ENCODE measurements around the gene EFHC2. TPM values are rescaled to one million over a fixed set of nuclear protein-coding genes. Genes with fewer than 3 reads are reported as not detected.
"Not testable (repeated sequence)": the region's sequence is repeated elsewhere in the genome, so short reads cannot be mapped to it uniquely, and the experiment has no call there.

EFHC2 gene
- total RNA-seq, 4 donors from 2014 or later, result 1.6 TPM; not detected in 2

DNA sequence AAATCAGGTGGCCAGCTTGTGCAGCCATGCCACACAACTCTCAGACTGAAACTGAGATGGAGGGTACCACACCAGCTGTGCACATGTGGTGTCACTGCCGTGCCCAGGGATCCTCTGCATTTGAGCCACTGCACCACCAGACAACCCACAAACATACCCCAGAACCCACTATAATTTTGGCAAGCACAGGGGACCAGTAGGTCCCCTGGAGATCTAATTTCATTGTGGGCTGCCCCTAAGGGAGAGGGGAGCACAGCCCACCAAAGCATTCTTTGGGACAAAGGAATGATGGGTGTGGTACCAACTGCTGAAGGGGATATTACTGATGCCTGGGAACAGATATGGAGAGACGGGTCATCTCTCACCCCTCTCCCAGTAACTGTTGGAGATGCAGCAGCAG lies 140.9 kb downstream of the EFHC2 start:
- in situ Hi-C loops (cut with MboI; ENCODE audit: low pct_ligation_motif_present in 1 of 4, low pct_unique_long_range_greater_than_20kb in 1 of 4, low sequenced_read_pairs in 3 of 4), result no loop called here
- H3K36me3 ChIP-seq, result no peaks in the 10 kb centered on the region
- TF ChIP-seq, protein P1, sequence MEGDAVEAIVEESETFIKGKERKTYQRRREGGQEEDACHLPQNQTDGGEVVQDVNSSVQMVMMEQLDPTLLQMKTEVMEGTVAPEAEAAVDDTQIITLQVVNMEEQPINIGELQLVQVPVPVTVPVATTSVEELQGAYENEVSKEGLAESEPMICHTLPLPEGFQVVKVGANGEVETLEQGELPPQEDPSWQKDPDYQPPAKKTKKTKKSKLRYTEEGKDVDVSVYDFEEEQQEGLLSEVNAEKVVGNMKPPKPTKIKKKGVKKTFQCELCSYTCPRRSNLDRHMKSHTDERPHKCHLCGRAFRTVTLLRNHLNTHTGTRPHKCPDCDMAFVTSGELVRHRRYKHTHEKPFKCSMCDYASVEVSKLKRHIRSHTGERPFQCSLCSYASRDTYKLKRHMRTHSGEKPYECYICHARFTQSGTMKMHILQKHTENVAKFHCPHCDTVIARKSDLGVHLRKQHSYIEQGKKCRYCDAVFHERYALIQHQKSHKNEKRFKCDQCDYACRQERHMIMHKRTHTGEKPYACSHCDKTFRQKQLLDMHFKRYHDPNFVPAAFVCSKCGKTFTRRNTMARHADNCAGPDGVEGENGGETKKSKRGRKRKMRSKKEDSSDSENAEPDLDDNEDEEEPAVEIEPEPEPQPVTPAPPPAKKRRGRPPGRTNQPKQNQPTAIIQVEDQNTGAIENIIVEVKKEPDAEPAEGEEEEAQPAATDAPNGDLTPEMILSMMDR (IDR thresholded peaks at IDR 0.05), result no peak
- TF ChIP-seq POLR2A (IDR thresholded peaks at IDR 0.05), result no peak
- TF ChIP-seq EP300 (IDR thresholded peaks at IDR 0.05; ENCODE audit: low read depth), result no peak
- no peak for TF ChIP-seq POLR2AphosphoS5 (IDR thresholded peaks at IDR 0.05)

DNA sequence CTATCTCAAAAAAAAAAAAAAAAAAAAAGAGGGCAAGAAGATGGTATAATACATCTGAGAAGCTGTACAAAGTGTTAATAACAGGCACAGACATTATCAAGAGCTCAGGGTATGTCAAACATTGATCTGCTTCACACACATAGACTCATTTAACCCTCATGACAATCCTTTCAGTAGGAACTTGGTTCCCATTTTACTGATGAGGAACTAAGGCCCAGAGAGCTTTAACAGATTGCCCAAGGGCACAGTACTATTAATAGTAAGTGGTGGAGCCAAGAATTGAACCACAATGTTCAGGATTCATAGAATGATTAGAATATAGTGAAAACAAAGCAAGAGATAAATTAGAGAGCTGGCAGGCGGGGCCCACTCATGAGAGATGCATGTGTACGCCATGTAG lies 154.4 kb downstream of the EFHC2 start:
- intact Hi-C loops (cut with DNase I; ENCODE audit: low total_unique reads), result no loop called here
- Histone ChIP-seq H3K27me3 (no peaks in the 10 kb centered on the region), H3K27ac (no peak overlapping the region), H3K9me3 (no peaks in the 10 kb centered on the region), H3K36me3 (no peaks in the 10 kb centered on the region), H3K4me3 (no peak overlapping the region), H3K4me1 (no peaks in the 10 kb centered on the region)
- WGBS, 2 donors (ENCODE audit: low coverage in 1 of 2), result 90% methylated on average over 2 of the region's 2 CpGs; no CpG with 5 or more reads in 1 of the 2 donors
- in situ Hi-C loops (cut with MboI; ENCODE audit: low pct_ligation_motif_present in 1 of 4, low pct_unique_long_range_greater_than_20kb in 1 of 4, low sequenced_read_pairs in 3 of 4), result no loop called here
- DNase-seq, result no peak
- TF ChIP-seq POLR2AphosphoS5 (IDR thresholded peaks at IDR 0.05) (no peak), POLR2A (IDR thresholded peaks at IDR 0.05) (no peak), EP300 (IDR thresholded peaks at IDR 0.05; ENCODE audit: low read depth) (no peak)
- TF ChIP-seq, protein P1 (IDR thresholded peaks at IDR 0.05), result no peak

More for the DNA sequence above, 140.9 kb downstream of the EFHC2 start:
- no peaks in the 10 kb centered on the region for H3K4me1 ChIP-seq
- intact Hi-C loops (cut with DNase I; ENCODE audit: low total_unique reads), result no loop called here
- no peaks in the 10 kb centered on the region for H3K9me3 ChIP-seq
- no peak overlapping the region for H3K27ac ChIP-seq
- 55% methylated on average over 2 of the region's 2 CpGs; no CpG with 5 or more reads in 1 of the 2 donors for WGBS, 2 donors (ENCODE audit: low coverage in 1 of 2)
- no peaks in the 10 kb centered on the region for H3K27me3 ChIP-seq
- H3K4me3 ChIP-seq, result no peak overlapping the region
- DNase-seq, result no peak

DNA sequence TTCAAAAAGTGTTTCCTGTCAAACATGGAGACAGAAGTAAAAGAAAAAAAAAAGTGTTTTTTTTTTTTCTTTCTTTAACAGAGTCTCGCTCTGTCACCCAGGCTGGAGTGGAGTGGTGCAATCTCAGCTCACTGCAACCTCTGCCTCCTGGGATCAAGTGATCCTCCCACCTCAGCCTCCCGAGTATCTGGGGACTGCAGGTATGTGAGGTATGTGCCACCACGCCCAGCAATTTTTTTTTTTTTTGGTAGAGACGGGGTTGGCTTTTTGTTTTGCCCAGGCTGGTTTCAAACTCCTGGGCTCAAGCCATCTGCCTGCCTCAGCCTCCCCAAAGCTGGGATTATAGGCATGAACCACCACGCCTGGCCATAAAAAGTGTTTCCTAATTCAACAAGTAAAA lies 155.6 kb downstream of the EFHC2 start:
- in situ Hi-C loops (cut with MboI; ENCODE audit: low pct_ligation_motif_present in 1 of 4, low pct_unique_long_range_greater_than_20kb in 1 of 4, low sequenced_read_pairs in 3 of 4); intact Hi-C loops (cut with DNase I; ENCODE audit: low total_unique reads); H3K36me3 ChIP-seq; H3K27ac ChIP-seq; H3K27me3 ChIP-seq; H3K9me3 ChIP-seq; DNase-seq; H3K4me3 ChIP-seq; H3K4me1 ChIP-seq: not testable (repeated sequence)
- WGBS, 2 donors (ENCODE audit: low coverage in 1 of 2), result 70% methylated on average over 4 to 5 of the region's 5 CpGs

DNA sequence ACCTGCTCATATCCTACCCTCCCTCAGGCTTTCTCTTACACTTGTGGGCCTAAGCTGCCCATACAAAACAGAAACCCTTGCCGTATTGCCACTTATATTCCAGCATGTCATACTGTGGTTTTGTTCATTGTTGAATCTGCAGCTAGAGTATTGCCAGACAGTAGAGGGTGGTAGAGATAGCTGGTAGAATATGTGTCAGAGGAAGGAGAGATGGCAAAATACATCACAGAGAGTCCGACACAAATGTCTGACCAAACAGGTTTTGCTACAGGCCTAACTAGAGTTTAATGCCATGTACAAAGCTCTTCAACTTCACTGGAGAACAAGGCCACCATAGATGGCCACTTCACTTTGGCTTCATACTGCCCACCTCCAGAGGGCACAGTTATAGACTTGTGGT lies 160.1 kb downstream of the EFHC2 start:
- H3K9me3 ChIP-seq, result no peaks in the 10 kb centered on the region
- H3K4me1 ChIP-seq, result peaks cover 0 to 4% (median 0%) of the 10 kb centered on the region in 4 donors
- TF ChIP-seq POLR2A (IDR thresholded peaks at IDR 0.05) (no peak), POLR2AphosphoS5 (IDR thresholded peaks at IDR 0.05) (no peak), EP300 (IDR thresholded peaks at IDR 0.05; ENCODE audit: low read depth) (no peak)
- TF ChIP-seq, protein P1 (IDR thresholded peaks at IDR 0.05), result no peak
- H3K36me3 ChIP-seq, result no peaks in the 10 kb centered on the region
- 82% methylated on average over 2 of the region's 2 CpGs; no CpG with 5 or more reads in 1 of the 2 donors for WGBS, 2 donors (ENCODE audit: low coverage in 1 of 2)
- intact Hi-C loops (cut with DNase I; ENCODE audit: low total_unique reads), result no loop called here
- in situ Hi-C loops (cut with MboI; ENCODE audit: low pct_ligation_motif_present in 1 of 4, low pct_unique_long_range_greater_than_20kb in 1 of 4, low sequenced_read_pairs in 3 of 4), result no loop called here
- no peaks in the 10 kb centered on the region for H3K27me3 ChIP-seq
- no peak overlapping the region for H3K4me3 ChIP-seq
- no peak for DNase-seq
- no peak overlapping the region for H3K27ac ChIP-seq

All from transverse colon (tissue), 4 donors.